Activated CD8-positive, alpha-beta T cell treated with anti-CD3 and anti-CD28 coated beads for 36 hours (primary cell): Measurements from ENCODE around the gene MOB3B. TPM values are rescaled to one million over a fixed set of nuclear protein-coding genes. Genes with fewer than 3 reads are reported as not detected.

ENCODE experiments used
- ATAC-seq: fragments of 200-7000 bp; cut with Tn5 transposase; one replicate; pipeline ENCODE4 v1.10.0; 2021; ENCODE audit warnings: mild to moderate bottlenecking, moderate library complexity
- CTCF ChIA-PET: fragments of 350-600 bp; sonication (Branson Sonifier 250); formaldehyde crosslinking; loops from one replicate; lab custom pipeline; 2021; ENCODE audit warnings: antibody characterized with exemption; lab: Charles Lee
- POLR2A ChIA-PET: fragments of 350-600 bp; sonication (Branson Sonifier 250); formaldehyde crosslinking; loops from one replicate; lab custom pipeline; 2021; ENCODE audit warnings: antibody characterized with exemption; lab: Charles Lee
- DNase-seq: peaks from one replicate; pipeline ENCODE4 v3.0.0-alpha.2; 2020
- H3K27ac Mint-ChIP-seq: one replicate; pipeline ENCODE4 v1.8.0; 2021; ENCODE audit warnings: mild to moderate bottlenecking, mixed read lengths
- H3K27me3 Mint-ChIP-seq: one replicate; pipeline ENCODE4 v1.8.0; 2021; ENCODE audit warnings: mixed read lengths
- H3K36me3 Mint-ChIP-seq: one replicate; pipeline ENCODE4 v1.8.0; 2021; ENCODE audit warnings: low read depth, mixed read lengths
- H3K4me1 Mint-ChIP-seq: one replicate; pipeline ENCODE4 v1.8.0; 2021; ENCODE audit warnings: low read depth, mixed read lengths
- H3K4me3 Mint-ChIP-seq: one replicate; pipeline ENCODE4 v1.8.0; 2021; ENCODE audit warnings: mild to moderate bottlenecking, moderate library complexity, mixed read lengths
- H3K9me3 Mint-ChIP-seq: one replicate; pipeline ENCODE4 v1.8.0; 2021; ENCODE audit warnings: mixed read lengths
- CTCF ChIP-seq: fragments of 200-600 bp; IDR thresholded peaks from one replicate; pipeline ENCODE4 v1.8.0; 2022; ENCODE audit warnings: antibody characterized with exemption, mild to moderate bottlenecking
- intact Hi-C: fragments of 100-400 bp; cut with micrococcal nuclease; formaldehyde crosslinking; loops from one replicate; pipeline ENCODE4 v1.10.0; 2022
- total RNA-seq, 2 experiments: library from RNA; stranded (reverse); gene quantifications; one replicate each; pipeline ENCODE4 v1.2.3, GENCODE V29; 2021

The MOB3B gene
- total RNA-seq, 2 experiments from 2014 or later = 0.47 to 0.67 TPM

GRCh38 chr9:27308691-27309390 is 220.8 kb downstream of the MOB3B start:
- ChIA-PET POLR2A (no interaction called here), CTCF (interaction anchor here (1.4 to 1.5 kb wide), 2 partner anchors 23 to 32 kb away, joined by 3 to 7 read pairs; no protein-coding TSS in a partner anchor)
- Mint-ChIP-seq H3K9me3 (no peaks in the 10 kb centered on the region), H3K27ac (no peak overlapping the region), H3K4me1 (no peaks in the 10 kb centered on the region), H3K4me3 (no peak overlapping the region), H3K27me3 (peaks cover 2% of the 10 kb centered on the region), H3K36me3 (no peaks in the 10 kb centered on the region)
- ATAC-seq = no peak
- intact Hi-C loops = no loop called here
- DNase-seq = no peak
- TF ChIP-seq CTCF = no peak

GRCh38 chr9:27304521-27304920 is 225.1 kb downstream of the MOB3B start:
- ChIA-PET CTCF (interaction anchor here (0.6 kb wide), 1 partner anchor 28 kb away, joined by 3 read pairs; no protein-coding TSS in a partner anchor), POLR2A (no interaction called here)
- Mint-ChIP-seq H3K27ac (no peak overlapping the region), H3K9me3 (no peaks in the 10 kb centered on the region), H3K4me1 (no peaks in the 10 kb centered on the region), H3K4me3 (no peak overlapping the region), H3K27me3 (peaks cover 7% of the 10 kb centered on the region), H3K36me3 (no peaks in the 10 kb centered on the region)
- DNase-seq (no peak), ATAC-seq (no peak)
- TF ChIP-seq CTCF = no peak
- intact Hi-C loops = no loop called here

DNA sequence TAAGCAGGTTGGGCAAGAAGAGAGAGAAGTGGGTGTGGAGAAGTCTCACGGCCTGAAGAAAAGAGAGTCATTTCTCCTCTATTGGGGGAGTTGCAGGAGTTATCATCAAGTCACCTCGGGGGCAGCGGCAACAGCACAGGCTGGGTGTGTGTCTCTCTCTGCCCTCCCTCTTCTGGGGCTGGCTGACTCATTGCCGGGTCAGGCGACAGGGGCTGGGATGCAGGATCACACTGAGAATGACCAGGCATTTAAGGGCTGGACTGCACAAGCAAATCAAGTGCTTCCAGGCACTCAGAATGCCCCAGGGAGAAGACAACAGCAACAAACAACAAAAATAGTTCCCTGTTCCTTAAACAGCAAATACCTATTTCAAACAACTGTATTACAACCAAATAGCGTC is 226.4 kb downstream of the MOB3B start:
- H3K9me3 Mint-ChIP-seq = no peaks in the 10 kb centered on the region
- no peak for DNase-seq
- intact Hi-C loops = no loop called here
- POLR2A ChIA-PET = no interaction called here
- no peak for ATAC-seq
- CTCF ChIA-PET = no interaction called here
- H3K36me3 Mint-ChIP-seq = no peaks in the 10 kb centered on the region
- no peak overlapping the region for H3K27ac Mint-ChIP-seq
- H3K27me3 Mint-ChIP-seq = peaks cover 7% of the 10 kb centered on the region
- no peak overlapping the region for H3K4me3 Mint-ChIP-seq
- H3K4me1 Mint-ChIP-seq = no peaks in the 10 kb centered on the region
- TF ChIP-seq CTCF = no peak

- H3K27ac Mint-ChIP-seq = no peak within 1 kb of the TSS
- ChIA-PET CTCF (no interaction called here), POLR2A (no interaction called here)
- ATAC-seq (no peak), DNase-seq (no peak)
- H3K27me3 Mint-ChIP-seq = peaks cover 6% of the 10 kb centered on the region
- intact Hi-C loops = no loop called here
- H3K4me3 Mint-ChIP-seq = no peak within 1 kb of the TSS
- TF ChIP-seq CTCF = no peak
- no peaks in the 10 kb centered on the region for H3K9me3 Mint-ChIP-seq
- H3K4me1 Mint-ChIP-seq = no peaks in the 10 kb centered on the region
- no peaks in the 10 kb centered on the region for H3K36me3 Mint-ChIP-seq
Measured at GRCh38 chr9:27297050-27297449, 232.6 kb downstream of the MOB3B start, which contains the start of gene EQTN. EQTN (minus strand) TSS chr9:27297150; CDS start chr9:27297055, 95 bp downstream.

- ATAC-seq (no peak), DNase-seq (no peak)
- H3K4me1 Mint-ChIP-seq = no peaks in the 10 kb centered on the region
- no peak for TF ChIP-seq CTCF
- CTCF ChIA-PET = interaction anchor here (1.8 kb wide), 1 partner anchor 18 kb away, joined by 6 read pairs; no protein-coding TSS in a partner anchor
- intact Hi-C loops = no loop called here
- H3K36me3 Mint-ChIP-seq = no peaks in the 10 kb centered on the region
- H3K9me3 Mint-ChIP-seq = no peaks in the 10 kb centered on the region
- no peak overlapping the region for H3K4me3 Mint-ChIP-seq
- POLR2A ChIA-PET = no interaction called here
- H3K27ac Mint-ChIP-seq = no peak overlapping the region
- H3K27me3 Mint-ChIP-seq = peaks cover 6% of the 10 kb centered on the region
Measured at GRCh38 chr9:27293996-27294395, 235.6 kb downstream of the MOB3B start.
